Panc1 (cell line): ENCODE measurements around the gene GPR157.

ENCODE experiments used
- POLR2AphosphoS5 ChIP-seq: IDR thresholded peaks from 2 replicates; pipeline ENCODE4 v1.6.1; 2012; ENCODE audit warnings: mild to moderate bottlenecking, low read depth, low read length, moderate library complexity
- SIN3A ChIP-seq: IDR thresholded peaks from 2 replicates; pipeline ENCODE4 v1.6.1; 2012; ENCODE audit warnings: low read depth, mild to moderate bottlenecking, low read length, moderate library complexity, borderline replicate concordance; ENCODE audit not compliant: insufficient read depth
- TCF7L2 ChIP-seq: IDR thresholded peaks from 2 replicates; pipeline ENCODE4 v1.6.1; 2011; ENCODE audit warnings: mild to moderate bottlenecking, low read depth, low read length, inconsistent platforms
- TF ChIP-seq, protein P1 (sequence below): fragments of 450-650 bp; IDR thresholded peaks from 2 replicates; pipeline ENCODE4 v1.5.1; 2017; ENCODE audit warnings: mild to moderate bottlenecking
- TF ChIP-seq, protein P2 (sequence below), 2 experiments: IDR thresholded peaks; 2 replicates each; pipeline ENCODE4 v1.6.1; 2011 to 2012; ENCODE audit warnings: low read depth in 2 of 2, control low read depth in 1 of 2, low read length in 1 of 2, mild to moderate bottlenecking in 1 of 2, moderate library complexity in 1 of 2; ENCODE audit not compliant: insufficient read depth in 1 of 2

DNA sequence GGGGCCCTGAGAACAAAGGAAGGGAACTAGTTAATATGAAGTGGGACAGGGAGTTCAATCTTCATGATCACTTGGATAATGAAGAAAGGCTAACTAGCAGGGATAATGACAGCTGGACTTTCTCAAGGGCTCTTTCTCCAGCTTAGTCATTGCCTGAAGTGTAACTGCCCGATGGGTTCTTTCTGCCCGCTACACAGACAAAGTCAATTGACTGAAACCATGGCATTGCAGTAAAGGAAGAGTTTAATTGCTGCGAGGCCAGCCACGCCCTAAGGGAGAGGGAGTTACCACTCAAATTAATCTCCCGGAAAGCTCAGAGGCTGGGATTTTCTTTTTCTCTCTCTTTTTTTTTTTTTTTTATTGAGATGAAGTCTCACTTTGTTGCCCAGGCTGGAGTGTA, 42.9 kb downstream of the GPR157 start:
- TF ChIP-seq, protein P1, sequence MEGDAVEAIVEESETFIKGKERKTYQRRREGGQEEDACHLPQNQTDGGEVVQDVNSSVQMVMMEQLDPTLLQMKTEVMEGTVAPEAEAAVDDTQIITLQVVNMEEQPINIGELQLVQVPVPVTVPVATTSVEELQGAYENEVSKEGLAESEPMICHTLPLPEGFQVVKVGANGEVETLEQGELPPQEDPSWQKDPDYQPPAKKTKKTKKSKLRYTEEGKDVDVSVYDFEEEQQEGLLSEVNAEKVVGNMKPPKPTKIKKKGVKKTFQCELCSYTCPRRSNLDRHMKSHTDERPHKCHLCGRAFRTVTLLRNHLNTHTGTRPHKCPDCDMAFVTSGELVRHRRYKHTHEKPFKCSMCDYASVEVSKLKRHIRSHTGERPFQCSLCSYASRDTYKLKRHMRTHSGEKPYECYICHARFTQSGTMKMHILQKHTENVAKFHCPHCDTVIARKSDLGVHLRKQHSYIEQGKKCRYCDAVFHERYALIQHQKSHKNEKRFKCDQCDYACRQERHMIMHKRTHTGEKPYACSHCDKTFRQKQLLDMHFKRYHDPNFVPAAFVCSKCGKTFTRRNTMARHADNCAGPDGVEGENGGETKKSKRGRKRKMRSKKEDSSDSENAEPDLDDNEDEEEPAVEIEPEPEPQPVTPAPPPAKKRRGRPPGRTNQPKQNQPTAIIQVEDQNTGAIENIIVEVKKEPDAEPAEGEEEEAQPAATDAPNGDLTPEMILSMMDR, result no peak
- TF ChIP-seq POLR2AphosphoS5 (no peak), TCF7L2 (no peak), SIN3A (no peak)
- TF ChIP-seq, protein P2, sequence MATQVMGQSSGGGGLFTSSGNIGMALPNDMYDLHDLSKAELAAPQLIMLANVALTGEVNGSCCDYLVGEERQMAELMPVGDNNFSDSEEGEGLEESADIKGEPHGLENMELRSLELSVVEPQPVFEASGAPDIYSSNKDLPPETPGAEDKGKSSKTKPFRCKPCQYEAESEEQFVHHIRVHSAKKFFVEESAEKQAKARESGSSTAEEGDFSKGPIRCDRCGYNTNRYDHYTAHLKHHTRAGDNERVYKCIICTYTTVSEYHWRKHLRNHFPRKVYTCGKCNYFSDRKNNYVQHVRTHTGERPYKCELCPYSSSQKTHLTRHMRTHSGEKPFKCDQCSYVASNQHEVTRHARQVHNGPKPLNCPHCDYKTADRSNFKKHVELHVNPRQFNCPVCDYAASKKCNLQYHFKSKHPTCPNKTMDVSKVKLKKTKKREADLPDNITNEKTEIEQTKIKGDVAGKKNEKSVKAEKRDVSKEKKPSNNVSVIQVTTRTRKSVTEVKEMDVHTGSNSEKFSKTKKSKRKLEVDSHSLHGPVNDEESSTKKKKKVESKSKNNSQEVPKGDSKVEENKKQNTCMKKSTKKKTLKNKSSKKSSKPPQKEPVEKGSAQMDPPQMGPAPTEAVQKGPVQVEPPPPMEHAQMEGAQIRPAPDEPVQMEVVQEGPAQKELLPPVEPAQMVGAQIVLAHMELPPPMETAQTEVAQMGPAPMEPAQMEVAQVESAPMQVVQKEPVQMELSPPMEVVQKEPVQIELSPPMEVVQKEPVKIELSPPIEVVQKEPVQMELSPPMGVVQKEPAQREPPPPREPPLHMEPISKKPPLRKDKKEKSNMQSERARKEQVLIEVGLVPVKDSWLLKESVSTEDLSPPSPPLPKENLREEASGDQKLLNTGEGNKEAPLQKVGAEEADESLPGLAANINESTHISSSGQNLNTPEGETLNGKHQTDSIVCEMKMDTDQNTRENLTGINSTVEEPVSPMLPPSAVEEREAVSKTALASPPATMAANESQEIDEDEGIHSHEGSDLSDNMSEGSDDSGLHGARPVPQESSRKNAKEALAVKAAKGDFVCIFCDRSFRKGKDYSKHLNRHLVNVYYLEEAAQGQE (IDR thresholded peaks at IDR 0.05; ENCODE audit: insufficient read depth in 1 of 2, low read depth in 2 of 2, low read length in 1 of 2), result no peak
